Uterus (tissue), 4 donors: Measurements from ENCODE around the gene UCK2. TPM values are rescaled to one million over a fixed set of nuclear protein-coding genes. Genes with fewer than 3 reads are reported as not detected.

Experiments used
- DNase-seq, 2 donors: peaks; one replicate each; pipeline ENCODE4 v3.0.0-alpha.2; 2019 to 2020
- H3K27ac ChIP-seq, 2 donors: fragments of 200-600 bp; sonication (generic); 1 replicate in 1 of 2; 2 replicates in 1 of 2; pipeline ENCODE4 v1.5.1; 2016 to 2018
- H3K27me3 ChIP-seq, 2 donors: fragments of 200-600 bp; sonication (generic); one replicate each; pipeline ENCODE4 v1.5.1; 2018 to 2019; ENCODE audit warnings: control low read depth in 1 of 2
- H3K36me3 ChIP-seq, 2 donors: fragments of 200-600 bp; sonication (generic); one replicate each; pipeline ENCODE4 v1.5.1; 2019; ENCODE audit warnings: control low read depth in 1 of 2
- H3K4me1 ChIP-seq, 2 donors: fragments of 200-600 bp; sonication (generic); one replicate each; pipeline ENCODE4 v1.5.1; 2018 to 2019; ENCODE audit warnings: control low read depth in 1 of 2
- H3K4me3 ChIP-seq, 2 donors: fragments of 200-600 bp; sonication (generic); 1 replicate in 1 of 2; 2 replicates in 1 of 2; pipeline ENCODE4 v1.5.1; 2018 to 2019; ENCODE audit warnings: mild to moderate bottlenecking in 1 of 2
- H3K9me3 ChIP-seq, 2 donors: fragments of 200-600 bp; sonication (generic); one replicate each; pipeline ENCODE4 v1.5.1; 2019; ENCODE audit warnings: control low read depth in 1 of 2
- POLR2A ChIP-seq, 2 donors: fragments of 450-650 bp; IDR thresholded peaks; one replicate each; pipeline ENCODE4 v1.6.1; 2016; ENCODE audit warnings: antibody characterized with exemption in 2 of 2, mild to moderate bottlenecking in 1 of 2, moderate library complexity in 1 of 2
- intact Hi-C: fragments of 100-400 bp; cut with DNase I; formaldehyde crosslinking; loops from one replicate; pipeline ENCODE4 v1.15.1; 2023; ENCODE audit warnings: low total_unique reads
- total RNA-seq, 4 donors: library from RNA; depleted of rRNA in 3 of 4; stranded (reverse); fragments of >200 nt in 3 of 4; gene quantifications; one replicate each; pipeline versions ENCODE4 v1.1.0 to v1.2.4, GENCODE V29; 2014 to 2023
- TF ChIP-seq, protein P1 (sequence below), 4 experiments: fragments of 200-600 bp in 2 of 4; fragments of 450-650 bp in 2 of 4; sonication (generic) in 2 of 4; IDR thresholded peaks; one replicate each; pipeline ENCODE4 v1.5.1; 2016 to 2019; ENCODE audit warnings: antibody characterized with exemption in 4 of 4, mild to moderate bottlenecking in 2 of 4, moderate library complexity in 1 of 4
- donor health status: DM: yes; HTN: yes; CAD: no.

Gene UCK2
- total RNA-seq, 4 donors from 2014 or later, result 3.5 to 34.1 (median 25.7) TPM

DNA sequence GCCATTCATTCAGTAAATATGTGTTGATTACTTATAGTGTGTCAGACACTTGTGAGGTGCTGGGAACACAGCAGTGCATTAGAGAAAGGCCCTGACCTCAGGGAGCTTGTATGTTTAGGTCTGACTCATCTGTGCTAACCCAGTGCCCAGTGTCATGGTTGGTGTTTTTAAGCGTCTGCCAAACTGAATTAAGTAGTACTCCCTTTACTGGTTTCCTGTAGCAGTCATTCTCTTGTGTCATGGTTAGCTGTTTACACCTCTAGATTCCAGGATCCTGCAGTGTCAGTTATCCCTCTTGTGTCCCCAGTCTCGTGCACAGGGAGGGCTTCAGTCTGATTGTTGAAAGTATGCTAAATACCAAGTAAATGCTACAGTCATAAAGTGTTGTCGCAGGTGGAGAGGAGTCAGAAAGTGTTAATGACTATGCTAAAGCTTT lies 14.2 kb downstream of the UCK2 start:
- Histone ChIP-seq H3K9me3 (no peaks in the 10 kb centered on the region), H3K4me1 (no peaks in the 10 kb centered on the region), H3K27ac (no peak overlapping the region), H3K27me3 (no peaks in the 10 kb centered on the region), H3K36me3 (no peaks in the 10 kb centered on the region), H3K4me3 (no peak overlapping the region)
- no peak for DNase-seq
- no peak for TF ChIP-seq POLR2A (IDR thresholded peaks at IDR 0.05)
- TF ChIP-seq, protein P1, sequence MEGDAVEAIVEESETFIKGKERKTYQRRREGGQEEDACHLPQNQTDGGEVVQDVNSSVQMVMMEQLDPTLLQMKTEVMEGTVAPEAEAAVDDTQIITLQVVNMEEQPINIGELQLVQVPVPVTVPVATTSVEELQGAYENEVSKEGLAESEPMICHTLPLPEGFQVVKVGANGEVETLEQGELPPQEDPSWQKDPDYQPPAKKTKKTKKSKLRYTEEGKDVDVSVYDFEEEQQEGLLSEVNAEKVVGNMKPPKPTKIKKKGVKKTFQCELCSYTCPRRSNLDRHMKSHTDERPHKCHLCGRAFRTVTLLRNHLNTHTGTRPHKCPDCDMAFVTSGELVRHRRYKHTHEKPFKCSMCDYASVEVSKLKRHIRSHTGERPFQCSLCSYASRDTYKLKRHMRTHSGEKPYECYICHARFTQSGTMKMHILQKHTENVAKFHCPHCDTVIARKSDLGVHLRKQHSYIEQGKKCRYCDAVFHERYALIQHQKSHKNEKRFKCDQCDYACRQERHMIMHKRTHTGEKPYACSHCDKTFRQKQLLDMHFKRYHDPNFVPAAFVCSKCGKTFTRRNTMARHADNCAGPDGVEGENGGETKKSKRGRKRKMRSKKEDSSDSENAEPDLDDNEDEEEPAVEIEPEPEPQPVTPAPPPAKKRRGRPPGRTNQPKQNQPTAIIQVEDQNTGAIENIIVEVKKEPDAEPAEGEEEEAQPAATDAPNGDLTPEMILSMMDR (IDR thresholded peaks at IDR 0.05), result no peak
- intact Hi-C loops, result no loop called here

DNA sequence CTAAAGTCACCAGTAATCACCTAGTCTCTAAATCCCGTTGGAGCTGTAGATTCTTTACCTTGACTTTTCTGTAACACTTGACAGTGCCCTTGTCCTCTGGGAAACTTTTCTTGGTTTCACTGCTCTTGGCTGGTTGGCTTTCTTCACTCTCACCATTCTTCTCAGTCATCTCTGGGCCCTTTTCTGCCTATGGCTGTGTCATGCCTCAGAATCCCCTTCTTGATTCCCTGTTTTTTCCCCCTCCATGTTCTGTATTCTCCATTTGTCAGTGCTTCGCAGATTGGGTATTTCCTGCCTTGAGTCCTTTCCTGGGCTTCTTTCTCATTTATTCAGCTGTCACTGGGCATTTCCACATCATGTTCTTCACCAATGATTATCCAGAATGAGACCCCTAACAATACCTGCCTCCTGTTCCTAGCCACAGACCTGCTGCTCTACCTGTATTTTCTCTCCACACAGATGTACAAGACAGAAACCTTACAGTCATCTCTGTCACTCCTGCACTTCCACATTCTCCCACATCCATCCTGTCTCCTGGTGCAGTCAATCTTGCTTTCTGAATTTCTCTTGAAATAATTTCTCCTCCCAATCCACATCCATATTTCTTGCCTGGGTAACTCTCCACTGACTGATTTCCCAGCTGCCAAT lies 14.7 kb downstream of the UCK2 start:
- DNase-seq, result no peak
- no peaks in the 10 kb centered on the region for H3K4me1 ChIP-seq
- no peaks in the 10 kb centered on the region for H3K36me3 ChIP-seq
- H3K4me3 ChIP-seq, result no peak overlapping the region
- H3K27ac ChIP-seq, result no peak overlapping the region
- intact Hi-C loops, result no loop called here
- TF ChIP-seq POLR2A (IDR thresholded peaks at IDR 0.05), result no peak
- TF ChIP-seq, protein P1 (IDR thresholded peaks at IDR 0.05), result no peak
- H3K27me3 ChIP-seq, result no peaks in the 10 kb centered on the region
- H3K9me3 ChIP-seq, result no peaks in the 10 kb centered on the region

DNA sequence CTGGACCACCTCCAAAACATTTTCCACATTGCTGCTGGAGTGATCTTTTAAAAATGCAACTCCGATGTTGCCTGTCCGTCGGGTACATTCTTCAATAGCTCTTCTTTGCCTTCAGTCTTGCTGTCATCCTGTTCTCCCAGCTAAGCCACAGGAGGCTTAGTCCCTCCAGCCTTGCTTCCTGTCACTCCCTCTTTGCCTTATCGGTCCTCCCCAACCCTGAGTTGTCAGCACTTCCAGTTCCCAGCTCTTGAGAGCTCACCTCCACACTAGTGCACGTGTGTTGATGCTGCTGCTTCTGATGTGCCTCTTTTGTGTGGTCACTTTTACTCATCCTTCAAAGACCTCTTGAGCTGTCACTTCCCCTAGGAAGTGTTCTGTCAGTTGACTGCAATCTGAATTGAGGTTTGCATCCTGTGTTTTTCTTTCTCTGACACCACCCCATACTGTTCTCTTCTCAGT lies 15.3 kb downstream of the UCK2 start:
- no peaks in the 10 kb centered on the region for H3K27me3 ChIP-seq
- H3K27ac ChIP-seq, result no peak overlapping the region
- intact Hi-C loops, result no loop called here
- no peaks in the 10 kb centered on the region for H3K4me1 ChIP-seq
- H3K4me3 ChIP-seq, result no peak overlapping the region
- TF ChIP-seq, protein P1 (IDR thresholded peaks at IDR 0.05), result no peak
- no peak for TF ChIP-seq POLR2A (IDR thresholded peaks at IDR 0.05)
- H3K9me3 ChIP-seq, result no peaks in the 10 kb centered on the region
- H3K36me3 ChIP-seq, result no peaks in the 10 kb centered on the region
- no peak for DNase-seq

DNA sequence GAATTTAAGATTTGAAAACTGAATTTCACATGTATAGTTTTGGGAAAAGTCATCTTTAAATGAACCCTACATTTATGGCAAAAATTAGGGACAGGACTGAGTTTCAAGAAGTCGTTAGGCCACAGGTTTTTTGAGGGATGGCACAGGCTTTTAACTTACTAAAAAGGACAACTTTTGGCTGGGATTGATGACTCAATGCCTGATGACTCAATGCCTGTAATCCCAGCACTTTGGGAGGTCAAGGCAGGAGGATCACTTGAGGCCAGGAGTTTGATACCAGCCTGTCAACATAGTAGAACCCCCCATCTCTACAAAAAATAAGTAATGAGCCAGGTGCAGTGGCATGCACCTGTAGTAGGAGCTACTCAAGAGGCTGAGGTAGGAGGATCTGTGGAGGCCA lies 15.9 kb downstream of the UCK2 start:
- no peak for DNase-seq
- Histone ChIP-seq H3K36me3 (no peaks in the 10 kb centered on the region), H3K27ac (no peak overlapping the region), H3K27me3 (no peaks in the 10 kb centered on the region), H3K4me1 (no peaks in the 10 kb centered on the region), H3K9me3 (no peaks in the 10 kb centered on the region), H3K4me3 (no peak overlapping the region)
- no peak for TF ChIP-seq POLR2A (IDR thresholded peaks at IDR 0.05)
- TF ChIP-seq, protein P1 (IDR thresholded peaks at IDR 0.05), result no peak
- intact Hi-C loops, result no loop called here

DNA sequence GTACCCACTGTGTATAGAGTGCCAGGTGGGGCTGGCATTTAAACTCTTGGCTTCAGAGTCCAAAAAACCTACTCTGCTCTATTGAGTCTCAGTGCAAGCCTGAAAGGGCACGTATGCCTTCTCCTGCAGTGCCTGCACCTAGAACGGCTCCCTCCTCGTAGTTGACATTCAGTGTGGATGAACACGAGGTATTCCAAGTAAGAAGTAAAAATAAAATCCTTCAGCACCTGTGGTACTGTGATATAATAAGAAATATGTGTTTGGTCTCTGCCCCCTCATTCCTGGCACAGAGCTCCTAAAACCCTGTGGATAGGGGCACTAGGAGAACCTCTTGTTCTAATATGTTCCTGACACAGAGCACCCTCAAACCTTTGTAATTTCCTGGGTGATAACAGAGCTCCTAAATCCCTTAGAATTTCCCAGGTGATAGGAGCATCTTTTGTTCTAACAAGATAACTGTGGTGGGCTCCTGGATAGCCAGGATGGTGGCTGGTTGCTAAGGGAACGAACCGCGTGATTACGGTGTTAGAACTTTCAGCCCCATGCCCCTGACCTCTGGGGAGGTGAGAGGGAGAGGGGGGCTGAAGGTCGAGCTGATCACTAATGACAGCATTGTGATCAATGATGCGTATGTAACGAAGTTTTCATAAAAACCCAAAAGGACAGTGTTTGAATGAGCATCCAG lies 16.8 kb downstream of the UCK2 start:
- Histone ChIP-seq H3K27ac (no peak overlapping the region), H3K4me1 (no peaks in the 10 kb centered on the region), H3K36me3 (no peaks in the 10 kb centered on the region), H3K4me3 (no peak overlapping the region), H3K27me3 (no peaks in the 10 kb centered on the region), H3K9me3 (no peaks in the 10 kb centered on the region)
- no peak for TF ChIP-seq POLR2A (IDR thresholded peaks at IDR 0.05)
- TF ChIP-seq, protein P1 (IDR thresholded peaks at IDR 0.05), result no peak
- DNase-seq, result no peak
- intact Hi-C loops, result no loop called here
